HepG2 (cell line): ENCODE results near the gene RPL4.

Source experiments
- GABPA ChIP-seq, 2 experiments: IDR thresholded peaks; 2 replicates each; pipeline ENCODE4 v1.6.1; 2011 to 2016; ENCODE audit warnings: low read depth in 2 of 2, low read length in 1 of 2, missing biosample characterization in 1 of 2, missing genetic modification characterization in 1 of 2
- NFYB ChIP-seq: sonication (generic); formaldehyde crosslinking; IDR thresholded peaks from 2 replicates; pipeline ENCODE4 v1.4.0; 2020; ENCODE audit warnings: missing genetic modification reagents

GRCh38 chr15:66505430-66505811 lies 766 bp upstream of the RPL4 start:
- TF ChIP-seq NFYB (no peak), GABPA (IDR thresholded peaks at IDR 0.05; ENCODE audit: low read depth, low read length) (no peak), GABPA (CRISPR knock-in tag; IDR thresholded peaks at IDR 0.05; ENCODE audit: low read depth) (no peak)
